Testis (tissue), 2 donors: ENCODE measurements around the gene NEAT1.

Experiments
- POLR2A ChIP-seq: fragments of 450-650 bp; IDR thresholded peaks from one replicate; pipeline ENCODE4 v1.6.1; 2017; ENCODE audit warnings: antibody characterized with exemption, mild to moderate bottlenecking, moderate library complexity
- TF ChIP-seq, protein P1 (sequence below), 3 experiments: fragments of 450-650 bp in 2 of 3; fragments of 200-600 bp in 1 of 3; sonication (generic) in 1 of 3; IDR thresholded peaks; one replicate each; pipeline ENCODE4 v1.5.1; 2016 to 2019; ENCODE audit warnings: antibody characterized with exemption in 3 of 3, mild to moderate bottlenecking in 2 of 3, moderate library complexity in 1 of 3

DNA sequence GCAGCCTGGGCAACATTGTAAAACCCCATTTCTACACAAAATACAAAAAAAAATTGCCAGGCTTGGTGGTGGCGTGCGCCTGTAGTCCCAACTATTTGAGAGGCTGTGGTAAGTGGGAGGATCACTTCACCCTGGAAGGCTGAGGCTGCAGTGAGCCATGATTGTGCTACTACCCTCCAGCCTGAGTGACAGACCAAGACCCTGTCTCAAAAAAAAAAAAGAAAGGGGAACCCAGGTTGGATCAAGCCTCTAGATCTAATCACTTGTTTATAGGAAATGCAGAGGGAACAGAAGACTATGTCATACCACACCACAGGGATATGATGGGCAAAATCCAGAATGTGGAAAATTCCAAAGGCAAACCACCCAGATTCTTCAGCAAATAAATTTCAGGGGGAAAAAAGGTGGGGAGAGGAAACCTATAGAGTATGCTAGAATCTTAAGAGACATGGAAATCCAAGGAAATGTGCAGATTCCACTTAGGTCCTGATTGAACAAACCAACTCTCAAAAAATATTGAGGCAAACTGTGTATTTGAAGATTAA, 59.8 kb downstream of the NEAT1 start:
- no peak for TF ChIP-seq POLR2A
- TF ChIP-seq, protein P1, sequence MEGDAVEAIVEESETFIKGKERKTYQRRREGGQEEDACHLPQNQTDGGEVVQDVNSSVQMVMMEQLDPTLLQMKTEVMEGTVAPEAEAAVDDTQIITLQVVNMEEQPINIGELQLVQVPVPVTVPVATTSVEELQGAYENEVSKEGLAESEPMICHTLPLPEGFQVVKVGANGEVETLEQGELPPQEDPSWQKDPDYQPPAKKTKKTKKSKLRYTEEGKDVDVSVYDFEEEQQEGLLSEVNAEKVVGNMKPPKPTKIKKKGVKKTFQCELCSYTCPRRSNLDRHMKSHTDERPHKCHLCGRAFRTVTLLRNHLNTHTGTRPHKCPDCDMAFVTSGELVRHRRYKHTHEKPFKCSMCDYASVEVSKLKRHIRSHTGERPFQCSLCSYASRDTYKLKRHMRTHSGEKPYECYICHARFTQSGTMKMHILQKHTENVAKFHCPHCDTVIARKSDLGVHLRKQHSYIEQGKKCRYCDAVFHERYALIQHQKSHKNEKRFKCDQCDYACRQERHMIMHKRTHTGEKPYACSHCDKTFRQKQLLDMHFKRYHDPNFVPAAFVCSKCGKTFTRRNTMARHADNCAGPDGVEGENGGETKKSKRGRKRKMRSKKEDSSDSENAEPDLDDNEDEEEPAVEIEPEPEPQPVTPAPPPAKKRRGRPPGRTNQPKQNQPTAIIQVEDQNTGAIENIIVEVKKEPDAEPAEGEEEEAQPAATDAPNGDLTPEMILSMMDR (IDR thresholded peaks at IDR 0.05), result no peak
